Pancreas (tissue), 10 donors: ENCODE results near the gene ZDHHC19. TPM values are rescaled to one million over a fixed set of nuclear protein-coding genes. Genes with fewer than 3 reads are reported as not detected.

Source experiments
- ATAC-seq, 4 donors: fragments of 200-7000 bp; cut with Tn5 transposase; one replicate each; pipeline versions ENCODE4 v1.8.0 to v1.9.1; 2020; ENCODE audit warnings: mild to moderate bottlenecking in 4 of 4, moderate library complexity in 4 of 4
- DNase-seq, 6 donors: peaks; one replicate each; pipeline ENCODE4 v3.0.0-alpha.2; 2020
- FAIRE-seq: peaks from 2 replicates; lab custom pipeline; 2012; peaks lifted over from hg19 to GRCh38; lab: Jason Lieb, UNC
- H3K27ac ChIP-seq, 4 donors: fragments of 200-600 bp; sonication (generic); 1 replicate in 3 of 4; 2 replicates in 1 of 4; pipeline versions ENCODE4 v1.5.0 to v1.8.0; 2020
- H3K27me3 ChIP-seq, 4 donors: fragments of 200-600 bp; one replicate each; pipeline ENCODE4 v1.8.0; 2021
- H3K36me3 ChIP-seq, 3 donors: fragments of 200-600 bp; sonication (generic) in 1 of 3; one replicate each; pipeline versions ENCODE4 v1.5.0 to v1.8.0; 2020 to 2021
- H3K4me1 ChIP-seq, 3 donors: fragments of 200-600 bp; one replicate each; pipeline ENCODE4 v1.8.0; 2021
- H3K4me3 ChIP-seq, 4 donors: fragments of 200-600 bp; sonication (generic) in 2 of 4; one replicate each; pipeline versions ENCODE4 v1.5.0 to v1.8.0; 2020 to 2021
- H3K9me3 ChIP-seq, 4 donors: fragments of 200-600 bp; one replicate each; pipeline ENCODE4 v1.8.0; 2021
- CTCF ChIP-seq, 4 donors: fragments of 200-600 bp; sonication (generic) in 3 of 4; IDR thresholded peaks; one replicate each; pipeline versions ENCODE4 v1.5.0 to v1.8.0; 2021; ENCODE audit warnings: antibody characterized with exemption in 4 of 4
- WGBS, 2 donors: extraction: QIAGEN DNeasy Blood & Tissue Kit; methylation state at CpG; one replicate each; pipeline ENCODE4 v1.1.7; 2013; 5-methylcytosine and 5-hydroxymethylcytosine counted together
- intact Hi-C, 3 donors: fragments of 100-400 bp; cut with DNase I; formaldehyde crosslinking; loops; one replicate each; pipeline versions ENCODE4 v1.11.1 to v1.14.2; 2022
- polyA plus RNA-seq, 2 donors: library from polyadenylated mRNA; stranded (reverse); fragments of 200-250 nt; gene quantifications; one replicate each; pipeline ENCODE4 v1.2.3, GENCODE V29; 2013
- total RNA-seq, 6 donors: library from RNA; stranded (reverse); fragmentation: NEBNext Ultra II Directional in 4 of 6; extraction: Animal tissue kit (Norgen Biotek cat#: 25700) in 4 of 6; gene quantifications; one replicate each; pipeline versions ENCODE4 v1.2.1 to v1.2.4, GENCODE V29; 2021 to 2023
- donor health status: healthy with polysubstance abuse.
- donor health status: DM: no; HTN: no; CAD: no; lungs with moderate emphysema.
- donor health status: DM: no; HTN: no; CAD: no.
- donor health status: control.
- donor health status: control.
- donor health status: Bipolar disorder and iron deficiency.
- donor health status: DM: yes; HTN: yes; CAD: no.
- donor health status: DM: no; HTN: no; CAD: no.
- donor health status: DM: no; HTN: no; CAD: no.
- donor health status: DM: yes; HTN: yes; CAD: no.

The ZDHHC19 gene
- total and polyA plus RNA-seq, 8 donors, result 0.17 to 0.21 TPM; not detected in 6

GRCh38 chr3:196203846-196204245, 7.4 kb downstream of the ZDHHC19 start:
- H3K4me1 ChIP-seq, result no peaks in the 10 kb centered on the region
- no peak overlapping the region for H3K4me3 ChIP-seq
- no peaks in the 10 kb centered on the region for H3K9me3 ChIP-seq
- no peaks in the 10 kb centered on the region for H3K36me3 ChIP-seq
- no peak overlapping the region for H3K27ac ChIP-seq
- no peak for FAIRE-seq
- H3K27me3 ChIP-seq, result no peaks in the 10 kb centered on the region
- DNase-seq, result no peak
- no peak for ATAC-seq
- intact Hi-C loops, result no loop called here
- TF ChIP-seq CTCF (IDR thresholded peaks at IDR 0.05), result no peak
- 81% methylated on average over 3 of the region's 3 CpGs for WGBS, 2 donors

- Histone ChIP-seq H3K27ac (no peak overlapping the region), H3K9me3 (no peaks in the 10 kb centered on the region), H3K4me1 (no peaks in the 10 kb centered on the region), H3K36me3 (no peaks in the 10 kb centered on the region), H3K4me3 (no peak overlapping the region), H3K27me3 (no peaks in the 10 kb centered on the region)
- DNase-seq, result no peak
- no peak for FAIRE-seq
- intact Hi-C loops, result no loop called here
- WGBS, 2 donors, result 57 to 58% methylated on average over 21 of the region's 21 CpGs
- no peak for TF ChIP-seq CTCF (IDR thresholded peaks at IDR 0.05)
- peak in 3 of 4 donors; percentile 19 to 76 (median 69) for ATAC-seq
Measured at GRCh38 chr3:196202516-196202970, 8.7 kb downstream of the ZDHHC19 start.

GRCh38 chr3:196198771-196199753, 12.1 kb downstream of the ZDHHC19 start:
- Histone ChIP-seq H3K4me3 (no peak overlapping the region), H3K27me3 (no peaks in the 10 kb centered on the region), H3K4me1 (peaks cover 0 to 6% (median under 1%) of the 10 kb centered on the region in 3 donors), H3K27ac (no peak overlapping the region), H3K36me3 (no peaks in the 10 kb centered on the region), H3K9me3 (no peaks in the 10 kb centered on the region)
- 74 to 80% methylated on average over 18 of the region's 19 CpGs for WGBS, 2 donors
- ATAC-seq (no peak), DNase-seq (no peak), FAIRE-seq (no peak)
- TF ChIP-seq CTCF (IDR thresholded peaks at IDR 0.05), result no peak
- intact Hi-C loops, result loop anchor here in 2 of 3 donors (5.0 to 10.0 kb wide), 2 partner anchors 124 to 127 kb away; no protein-coding TSS in a partner anchor

GRCh38 chr3:196198081-196198675, 13.0 kb downstream of the ZDHHC19 start:
- Histone ChIP-seq H3K36me3 (no peaks in the 10 kb centered on the region), H3K27ac (no peak overlapping the region), H3K4me3 (no peak overlapping the region), H3K9me3 (no peaks in the 10 kb centered on the region), H3K27me3 (no peaks in the 10 kb centered on the region), H3K4me1 (peaks cover 0 to 13% (median 10%) of the 10 kb centered on the region in 3 donors)
- intact Hi-C loops, result loop anchor here in 2 of 3 donors (5.0 to 10.0 kb wide), 2 partner anchors 123 to 126 kb away; no protein-coding TSS in a partner anchor
- DNase-seq (no peak), FAIRE-seq (no peak), ATAC-seq (no peak)
- WGBS, 2 donors, result 83 to 84% methylated on average over 15 of the region's 15 CpGs
- no peak for TF ChIP-seq CTCF (IDR thresholded peaks at IDR 0.05)
